ENCODE measurements around the gene CFAP251.

Gene CFAP251

DNA sequence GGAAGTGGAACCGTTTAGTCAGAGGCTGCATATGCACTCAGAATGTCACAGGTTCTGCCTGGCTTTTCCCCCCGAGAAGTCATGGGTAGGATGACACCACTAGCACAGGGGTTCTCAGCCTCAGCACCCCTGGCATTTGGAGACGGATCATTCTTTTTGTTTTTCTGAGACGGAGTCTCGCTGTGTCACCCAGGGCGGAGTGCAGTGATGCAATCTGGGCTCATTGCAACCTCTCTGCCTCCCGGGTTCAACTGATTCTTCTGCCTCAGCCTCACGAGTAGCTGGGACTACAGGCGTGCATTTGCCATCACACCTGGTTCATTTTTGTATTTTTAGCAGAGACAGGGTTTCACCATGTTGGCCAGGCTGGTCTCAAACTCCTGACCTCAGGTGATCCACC, 131.4 kb downstream of the CFAP251 start:
- DNase-seq, result no peak

- DNase-seq, result no peak
Observed at GRCh38 chr12:122050706-122051105, 132.3 kb downstream of the CFAP251 start.

GRCh38 chr12:122051231-122051876, 133.0 kb downstream of the CFAP251 start:
- DNase-seq, result peak in 1 of 58 donors; percentile 13

DNA sequence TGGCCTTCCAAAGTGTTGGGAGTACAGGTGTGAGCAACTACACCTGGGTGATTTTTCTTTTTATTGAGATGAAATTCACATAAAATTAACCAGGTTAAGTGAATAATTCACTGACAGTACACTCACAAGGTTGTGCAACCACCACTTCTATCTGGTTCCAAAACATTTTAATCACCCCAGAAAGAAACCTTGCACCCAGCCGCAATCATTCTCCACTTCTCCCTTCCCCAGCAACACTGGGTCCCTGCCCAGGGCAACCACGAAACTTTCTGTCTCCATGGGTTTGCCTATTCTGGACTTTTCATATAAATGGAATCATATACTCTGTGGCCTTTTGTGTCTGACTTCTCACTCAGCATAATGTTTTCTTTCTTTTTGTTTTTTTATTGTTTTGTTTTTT, 133.9 kb downstream of the CFAP251 start:
- DNase-seq, result no peak

Measured in anterior cingulate cortex (tissue), 58 donors.